Measurements from ENCODE around the gene CSTF1. TPM values are rescaled to one million over a fixed set of nuclear protein-coding genes. Genes with fewer than 3 reads are reported as not detected.

Gene CSTF1
- total and polyA plus RNA-seq, 2 of the 4 experiments (the other 2 are of a cell fraction) = 48.8 to 105 TPM

GRCh38 chr20:56424931-56425330 lies 32.5 kb downstream of the CSTF1 start:
- Histone ChIP-seq H3K36me3 (ENCODE audit: control insufficient read depth, insufficient read depth, low read length) (peaks cover 14% of the 10 kb centered on the region), H2AK5ac (ENCODE audit: low read depth, low read length) (peak overlapping the region; percentile 96), H2BK120ac (ENCODE audit: low read depth, low read length) (peak overlapping the region; percentile 93), H3K56ac (ENCODE audit: extremely low read depth, insufficient read depth, low read length) (0 out of 2 replicates have a peak overlapping the region, but pooled peaks have one; percentile 41), H3K9ac (ENCODE audit: low read depth, low read length) (no peak overlapping the region), H3K27ac (ENCODE audit: insufficient read depth, low read length) (peak overlapping the region; percentile 78; the same call in 1 of the 2 replicates), H3K18ac (ENCODE audit: low read depth, low read length) (peak overlapping the region; percentile 90), H3K4me3 (ENCODE audit: insufficient read depth, low read depth, low read length) (no peak overlapping the region), H4K20me1 (ENCODE audit: insufficient read depth, low read length) (no peaks in the 10 kb centered on the region), H4K5ac (ENCODE audit: low read depth, low read length) (peak overlapping the region; percentile 94), H4K8ac (ENCODE audit: low read depth in 2 of 2, low read length in 2 of 2) (peak overlapping the region; percentile 66 to 92), H3K27me3 (ENCODE audit: control insufficient read depth, insufficient read depth, low read length) (no peaks in the 10 kb centered on the region), H2BK5ac (ENCODE audit: low read depth, low read length, poor library complexity, severe bottlenecking) (peak overlapping the region; percentile 83), H3K4ac (ENCODE audit: low read depth, low read length) (peak overlapping the region; percentile 91), H3K4me2 (ENCODE audit: low read depth, low read length) (no peak overlapping the region), H3K9me3 (ENCODE audit: control insufficient read depth, insufficient read depth, low read length) (no peaks in the 10 kb centered on the region), H4K91ac (ENCODE audit: insufficient read depth, low read depth, low read length) (peak overlapping the region; percentile 91), H3K79me1 (ENCODE audit: low read depth in 1 of 2, low read length in 2 of 2) (peaks cover 35 to 75% of the 10 kb centered on the region in 2 experiments), H3K9me1 (ENCODE audit: insufficient read depth, low read length) (peaks cover 30% of the 10 kb centered on the region), H2AK9ac (replicated peaks; ENCODE audit: low read depth, low read length, poor library complexity) (no peak overlapping the region), H3K4me1 (ENCODE audit: control insufficient read depth, insufficient read depth, low read length) (peaks cover 45% of the 10 kb centered on the region), H3K14ac (replicated peaks; ENCODE audit: low read depth, low read length) (peak overlapping the region; percentile 94), H2BK15ac (ENCODE audit: low read depth, low read length) (peak overlapping the region; percentile 98; the same call in 2 of the 3 replicates), H3K23ac (ENCODE audit: low read depth, low read length) (peak overlapping the region; percentile 94), H2AFZ (replicated peaks; ENCODE audit: low read length, poor library complexity) (no peak overlapping the region), H2BK20ac (ENCODE audit: low read depth, low read length) (peak overlapping the region; percentile 69)
- POLR2A ChIA-PET (ENCODE audit: unreplicated experiment) = no interaction called here
- no peak for DNase-seq
- dilution Hi-C loops (cut with HindIII; ENCODE audit: low sequenced_read_pairs, unreplicated experiment) = no loop called here
- intact Hi-C loops (cut with micrococcal nuclease) = no loop called here
- CTCF ChIA-PET = no interaction called here
- ATAC-seq (ENCODE audit: low read depth) = no peak
- no TSS peak for BruUV-seq (replicated peaks)
- 100% methylated on average over 1 of the region's 1 CpG; no CpG with 5 or more reads in 1 of the 2 experiments for WGBS, 2 experiments (ENCODE audit: extremely low coverage in 2 of 2, insufficient read length in 1 of 2)
- in situ Hi-C loops (cut with MboI; ENCODE audit: low sequenced_read_pairs) = no loop called here
- TF ChIP-seq RCOR1 (IDR thresholded peaks at IDR 0.05; ENCODE audit: insufficient replicate concordance, low read length) (no peak), MAFK (IDR thresholded peaks at IDR 0.05; ENCODE audit: low read depth, low read length) (no peak), POLR2A (IDR thresholded peaks at IDR 0.05; ENCODE audit: low read depth, low read length) (no peak), RAD21 (IDR thresholded peaks at IDR 0.05; ENCODE audit: low read length) (no peak), CHD1 (IDR thresholded peaks at IDR 0.05; ENCODE audit: low read depth, low read length) (no peak), USF2 (IDR thresholded peaks at IDR 0.05; ENCODE audit: low read depth, low read length) (no peak), FOS (IDR thresholded peaks at IDR 0.05; ENCODE audit: low read depth, low read length) (no peak), MXI1 (IDR thresholded peaks at IDR 0.05; ENCODE audit: borderline replicate concordance, low read depth, low read length) (no peak), NFE2L2 (IDR thresholded peaks at IDR 0.05; ENCODE audit: low read depth, low read length) (no peak), BHLHE40 (IDR thresholded peaks at IDR 0.05; ENCODE audit: low read depth, low read length) (no peak), SMC3 (IDR thresholded peaks at IDR 0.05; ENCODE audit: low read depth, low read length) (no peak), RFX5 (IDR thresholded peaks at IDR 0.05; ENCODE audit: low read depth, low read length) (no peak), CEBPB (IDR thresholded peaks at IDR 0.05; ENCODE audit: low read depth, low read length) (no peak), MAZ (IDR thresholded peaks at IDR 0.05; ENCODE audit: borderline replicate concordance, low read depth, low read length) (no peak), CTCF (conservative IDR thresholded peaks at IDR 0.05; ENCODE audit: low read depth, low read length) (no peak)
- TF ChIP-seq, protein P1, sequence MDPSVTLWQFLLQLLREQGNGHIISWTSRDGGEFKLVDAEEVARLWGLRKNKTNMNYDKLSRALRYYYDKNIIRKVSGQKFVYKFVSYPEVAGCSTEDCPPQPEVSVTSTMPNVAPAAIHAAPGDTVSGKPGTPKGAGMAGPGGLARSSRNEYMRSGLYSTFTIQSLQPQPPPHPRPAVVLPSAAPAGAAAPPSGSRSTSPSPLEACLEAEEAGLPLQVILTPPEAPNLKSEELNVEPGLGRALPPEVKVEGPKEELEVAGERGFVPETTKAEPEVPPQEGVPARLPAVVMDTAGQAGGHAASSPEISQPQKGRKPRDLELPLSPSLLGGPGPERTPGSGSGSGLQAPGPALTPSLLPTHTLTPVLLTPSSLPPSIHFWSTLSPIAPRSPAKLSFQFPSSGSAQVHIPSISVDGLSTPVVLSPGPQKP (IDR thresholded peaks at IDR 0.05; ENCODE audit: borderline replicate concordance, low read depth, low read length) = no peak
